A673 (cell line): ENCODE measurements around the gene SYT9. TPM values are rescaled to one million over a fixed set of nuclear protein-coding genes. Genes with fewer than 3 reads are reported as not detected.

Source experiments
- BruUV-seq: library from RNA; stranded (reverse); fragments of 400-500 nt; replicated peaks from 2 replicates; lab custom pipeline; 2021; lab: Mats Ljungman, UMichigan
- CTCF ChIA-PET: fragments of 300-600 bp; sonication (Branson Sonifier 250); formaldehyde crosslinking; loops from one replicate; lab custom pipeline; 2022; ENCODE audit warnings: antibody characterized with exemption; lab: Charles Lee
- POLR2A ChIA-PET: fragments of 300-600 bp; sonication (Branson Sonifier 250); formaldehyde crosslinking; loops from one replicate; lab custom pipeline; 2022; ENCODE audit warnings: antibody characterized with exemption; ENCODE audit not compliant: low non-redundant PET; lab: Charles Lee
- DNase-seq: peaks from one replicate; pipeline ENCODE4 v3.0.0-alpha.2; 2015; ENCODE audit warnings: low spot score
- H3K27ac ChIP-seq: fragments of 200-600 bp; sonication (generic); 2 replicates; pipeline ENCODE4 v1.5.1; 2016; ENCODE audit warnings: mixed run types, low read depth, mild to moderate bottlenecking, mixed read lengths, antibody characterized with exemption, low read length; ENCODE audit not compliant: poor library complexity, severe bottlenecking
- H3K27me3 ChIP-seq: fragments of 200-600 bp; sonication (generic); replicated peaks from 2 replicates; pipeline ENCODE4 v1.6.1; 2017; ENCODE audit warnings: mixed run types, low read depth, mild to moderate bottlenecking, mixed read lengths, antibody characterized with exemption, low read length; ENCODE audit not compliant: insufficient read depth, poor library complexity
- H3K36me3 ChIP-seq: fragments of 200-600 bp; sonication (generic); 2 replicates; pipeline ENCODE4 v1.6.1; 2016; ENCODE audit warnings: mixed run types, mild to moderate bottlenecking, mixed read lengths, antibody characterized with exemption, low read length; ENCODE audit not compliant: insufficient read depth, poor library complexity, severe bottlenecking
- H3K4me1 ChIP-seq: fragments of 200-600 bp; sonication (generic); 2 replicates; pipeline ENCODE4 v1.6.1; 2017; ENCODE audit warnings: mixed run types, mild to moderate bottlenecking, mixed read lengths, antibody characterized with exemption, low read length; ENCODE audit not compliant: insufficient read depth, poor library complexity, severe bottlenecking
- H3K4me3 ChIP-seq: fragments of 200-600 bp; sonication (generic); 2 replicates; pipeline ENCODE4 v1.5.1; 2016; ENCODE audit warnings: low read depth, mixed run types, mild to moderate bottlenecking, mixed read lengths, low read length; ENCODE audit not compliant: poor library complexity, severe bottlenecking
- H3K9me3 ChIP-seq: fragments of 200-600 bp; sonication (generic); 2 replicates; pipeline ENCODE4 v1.6.1; 2016; ENCODE audit warnings: mixed run types, low read depth, mild to moderate bottlenecking, mixed read lengths, antibody characterized with exemption, low read length; ENCODE audit not compliant: poor library complexity, severe bottlenecking
- CTCF ChIP-seq: fragments of 300-800, 200-600 bp; sonication (generic); conservative IDR thresholded peaks from 2 replicates; pipeline ENCODE4 v1.5.1; 2017; ENCODE audit warnings: low read depth, mild to moderate bottlenecking, antibody characterized with exemption, low read length, moderate library complexity, mixed read lengths
- EZH2 ChIP-seq: fragments of 200-600 bp; sonication (generic); IDR thresholded peaks from 2 replicates; pipeline ENCODE4 v1.6.1; 2017; ENCODE audit warnings: borderline replicate concordance, low read depth, mild to moderate bottlenecking, mixed read lengths, antibody characterized with exemption, low read length; ENCODE audit not compliant: poor library complexity, severe bottlenecking
- intact Hi-C: fragments of 100-400 bp; cut with micrococcal nuclease; formaldehyde crosslinking; loops from one replicate; pipeline ENCODE4 v1.10.0; 2022; ENCODE audit not compliant: unreplicated experiment
- total RNA-seq: library from RNA; stranded (reverse); gene quantifications from 2 replicates; pipeline ENCODE4 v1.2.3, GENCODE V29; 2021

SYT9 gene
- total RNA-seq, 1 experiment from 2014 or later = not detected

DNA sequence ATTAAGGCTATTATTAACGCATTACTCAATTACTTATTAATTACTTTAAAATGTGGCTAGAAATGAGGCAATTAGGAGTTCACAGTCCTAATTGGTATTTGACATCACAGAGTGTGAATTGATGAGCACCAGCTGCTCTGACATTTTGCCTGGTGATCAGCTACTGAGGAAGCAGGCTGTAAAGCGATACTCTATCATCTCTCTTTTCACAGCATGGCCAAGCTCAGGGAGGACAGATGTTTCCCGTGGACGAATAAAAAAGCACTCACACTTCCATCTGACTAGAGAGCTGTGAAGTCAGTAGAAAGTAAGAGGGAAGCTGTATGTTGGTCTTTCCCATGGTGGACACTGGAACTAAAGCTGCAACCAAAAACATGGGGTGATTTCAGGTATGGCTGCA, 29.1 kb upstream of the SYT9 start:
- no peaks in the 10 kb centered on the region for H3K36me3 ChIP-seq
- H3K4me1 ChIP-seq = no peaks in the 10 kb centered on the region
- no peak overlapping the region for H3K4me3 ChIP-seq
- no TSS peak for BruUV-seq
- intact Hi-C loops = no loop called here
- no peak for DNase-seq
- ChIA-PET POLR2A (no interaction called here), CTCF (no interaction called here)
- H3K27ac ChIP-seq = no peak overlapping the region
- H3K27me3 ChIP-seq = no peaks in the 10 kb centered on the region
- no peaks in the 10 kb centered on the region for H3K9me3 ChIP-seq
- no peak for TF ChIP-seq CTCF
- TF ChIP-seq EZH2 = no peak

GRCh38 chr11:7239877-7240276, 11.8 kb upstream of the SYT9 start:
- POLR2A ChIA-PET = no interaction called here

DNA sequence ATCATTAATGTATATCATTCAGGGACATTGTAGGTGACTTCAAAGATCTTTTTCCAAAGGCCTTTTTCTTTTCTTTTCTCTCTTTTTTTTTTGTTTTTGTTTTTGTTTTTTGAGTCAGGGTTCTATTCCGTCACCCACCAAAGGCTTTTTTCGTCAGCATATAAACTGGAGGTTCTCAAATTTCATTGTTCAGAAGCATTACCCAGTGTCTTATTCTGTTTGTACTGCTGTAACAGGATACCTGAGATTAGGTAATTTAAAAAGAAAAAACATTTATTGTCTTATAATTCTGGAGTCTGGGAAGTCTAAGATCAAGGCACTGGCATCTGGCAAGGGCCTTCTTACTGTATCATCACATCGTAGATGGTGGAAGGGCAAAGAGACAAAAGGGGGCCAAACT, 6.4 kb upstream of the SYT9 start:
- ChIA-PET POLR2A (no interaction called here), CTCF (no interaction called here)
- Histone ChIP-seq H3K4me3 (no peak overlapping the region), H3K9me3 (no peaks in the 10 kb centered on the region), H3K36me3 (no peaks in the 10 kb centered on the region), H3K27me3 (peaks cover 19% of the 10 kb centered on the region), H3K4me1 (no peaks in the 10 kb centered on the region), H3K27ac (no peak overlapping the region)
- no TSS peak for BruUV-seq
- intact Hi-C loops = no loop called here
- TF ChIP-seq EZH2 (no peak), CTCF (no peak)
- DNase-seq = no peak

More at GRCh38 chr11:7239877-7240276, 11.8 kb upstream of the SYT9 start:
- intact Hi-C loops = no loop called here
- TF ChIP-seq EZH2 (no peak), CTCF (no peak)
- BruUV-seq = no TSS peak
- no peak for DNase-seq
- peaks cover 33% of the 10 kb centered on the region for H3K27me3 ChIP-seq
- H3K4me3 ChIP-seq = no peak overlapping the region
- CTCF ChIA-PET = no interaction called here
- H3K27ac ChIP-seq = no peak overlapping the region
- no peaks in the 10 kb centered on the region for H3K9me3 ChIP-seq
- no peaks in the 10 kb centered on the region for H3K4me1 ChIP-seq
- no peaks in the 10 kb centered on the region for H3K36me3 ChIP-seq
